GM12875 (cell line): ENCODE measurements around the gene SLC30A3.
"Not testable (repeated sequence)": the region's sequence is repeated elsewhere in the genome, so short reads cannot be mapped to it uniquely, and the experiment has no call there.

ENCODE experiments used
- H3K4me3 ChIP-seq: one replicate; pipeline ENCODE4 v1.5.1; 2011; ENCODE audit warnings: low read depth, low read length, control low read depth
- TF ChIP-seq, protein P1 (sequence below): IDR thresholded peaks from 2 replicates; pipeline ENCODE4 v1.5.1; 2011; ENCODE audit warnings: low read depth, mild to moderate bottlenecking, control low read depth, inconsistent platforms, low read length, moderate library complexity, borderline replicate concordance; ENCODE audit not compliant: insufficient read depth

SLC30A3 gene

DNA sequence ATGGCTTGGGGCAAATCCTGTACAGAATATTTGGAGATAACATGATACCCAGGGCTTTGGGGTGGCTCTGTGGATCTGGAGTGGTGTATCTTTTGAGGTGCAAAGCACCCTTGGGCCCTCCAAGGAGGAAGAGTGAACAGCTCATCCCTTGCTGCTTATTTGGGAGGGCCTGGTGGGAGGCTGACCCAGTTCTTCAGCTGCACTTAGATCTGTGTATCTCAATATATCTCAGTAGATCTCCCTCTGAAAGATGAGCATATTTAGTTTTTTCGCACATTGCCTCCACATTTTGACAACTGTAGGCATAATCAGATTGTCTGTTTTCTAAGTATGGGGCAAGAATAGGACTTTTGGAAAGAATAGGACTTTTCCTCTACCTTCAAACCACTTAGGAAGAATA is 22.1 kb upstream of the SLC30A3 start:
- no peak overlapping the region for H3K4me3 ChIP-seq

DNA sequence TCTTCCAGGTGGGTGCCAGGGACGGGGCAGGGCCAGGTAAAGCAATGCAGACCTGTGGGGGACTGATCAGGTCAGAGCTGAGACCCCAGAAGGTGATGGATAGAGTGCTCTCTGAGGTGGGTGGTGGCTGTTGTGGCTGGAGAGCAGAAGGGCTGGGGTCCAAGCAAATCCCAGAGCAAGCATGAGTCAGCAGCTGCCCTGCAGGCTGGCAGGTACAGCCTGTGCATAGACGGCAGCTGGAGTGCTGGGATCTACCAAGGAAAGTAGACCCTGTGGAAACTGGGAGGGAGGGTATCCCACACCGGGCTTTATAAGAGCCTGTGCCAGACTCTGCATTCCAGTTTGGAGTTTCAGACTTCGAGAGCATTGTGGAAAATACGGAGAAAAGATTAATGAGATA is 20.0 kb upstream of the SLC30A3 start:
- TF ChIP-seq, protein P1, sequence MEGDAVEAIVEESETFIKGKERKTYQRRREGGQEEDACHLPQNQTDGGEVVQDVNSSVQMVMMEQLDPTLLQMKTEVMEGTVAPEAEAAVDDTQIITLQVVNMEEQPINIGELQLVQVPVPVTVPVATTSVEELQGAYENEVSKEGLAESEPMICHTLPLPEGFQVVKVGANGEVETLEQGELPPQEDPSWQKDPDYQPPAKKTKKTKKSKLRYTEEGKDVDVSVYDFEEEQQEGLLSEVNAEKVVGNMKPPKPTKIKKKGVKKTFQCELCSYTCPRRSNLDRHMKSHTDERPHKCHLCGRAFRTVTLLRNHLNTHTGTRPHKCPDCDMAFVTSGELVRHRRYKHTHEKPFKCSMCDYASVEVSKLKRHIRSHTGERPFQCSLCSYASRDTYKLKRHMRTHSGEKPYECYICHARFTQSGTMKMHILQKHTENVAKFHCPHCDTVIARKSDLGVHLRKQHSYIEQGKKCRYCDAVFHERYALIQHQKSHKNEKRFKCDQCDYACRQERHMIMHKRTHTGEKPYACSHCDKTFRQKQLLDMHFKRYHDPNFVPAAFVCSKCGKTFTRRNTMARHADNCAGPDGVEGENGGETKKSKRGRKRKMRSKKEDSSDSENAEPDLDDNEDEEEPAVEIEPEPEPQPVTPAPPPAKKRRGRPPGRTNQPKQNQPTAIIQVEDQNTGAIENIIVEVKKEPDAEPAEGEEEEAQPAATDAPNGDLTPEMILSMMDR = no peak
- no peak overlapping the region for H3K4me3 ChIP-seq

More for the DNA sequence above, 22.1 kb upstream of the SLC30A3 start:
- TF ChIP-seq, protein P1 = no peak

DNA sequence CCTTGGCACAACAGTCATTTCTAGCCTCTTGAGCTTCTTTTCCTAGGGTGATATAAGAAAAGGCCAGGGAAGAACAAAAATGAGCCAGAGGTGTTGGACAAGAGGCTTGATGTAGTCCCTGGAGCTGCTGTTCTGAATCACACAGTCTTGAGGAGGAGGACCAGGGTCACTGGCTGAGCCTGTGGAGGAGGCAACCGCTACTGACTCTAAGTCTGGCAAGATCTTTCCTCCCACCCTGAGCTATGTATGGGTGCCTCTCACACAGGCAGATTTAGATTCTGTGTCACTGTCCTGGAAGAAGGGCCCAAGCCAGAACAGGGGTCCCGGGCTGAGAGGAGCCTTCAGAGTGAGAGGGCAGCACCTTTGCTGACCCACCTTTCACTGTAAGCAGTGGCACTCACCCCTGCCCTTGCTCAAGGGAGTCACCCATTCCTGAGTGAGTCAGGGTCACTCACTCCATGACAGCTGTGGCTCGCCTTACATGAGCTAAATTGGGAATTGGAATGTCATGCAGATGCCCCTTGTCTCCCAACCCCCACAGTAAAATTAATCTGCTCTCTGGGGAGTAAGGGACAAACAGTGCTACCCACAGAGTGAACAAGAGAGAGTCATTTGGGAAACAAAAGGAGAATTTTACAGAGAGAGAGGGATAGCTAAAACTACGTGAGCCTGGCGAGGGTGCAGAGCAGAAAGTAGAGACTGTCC is 19.2 kb upstream of the SLC30A3 start, which contains the start of gene TRIM54:
TSS of gene TRIM54 (plus strand) at position 575 of the 705 bp plus-strand sequence. CDS start 303 bp downstream, outside the sequence.
- H3K4me3 ChIP-seq = no peak within 1 kb of the TSS
- TF ChIP-seq, protein P1 = no peak

DNA sequence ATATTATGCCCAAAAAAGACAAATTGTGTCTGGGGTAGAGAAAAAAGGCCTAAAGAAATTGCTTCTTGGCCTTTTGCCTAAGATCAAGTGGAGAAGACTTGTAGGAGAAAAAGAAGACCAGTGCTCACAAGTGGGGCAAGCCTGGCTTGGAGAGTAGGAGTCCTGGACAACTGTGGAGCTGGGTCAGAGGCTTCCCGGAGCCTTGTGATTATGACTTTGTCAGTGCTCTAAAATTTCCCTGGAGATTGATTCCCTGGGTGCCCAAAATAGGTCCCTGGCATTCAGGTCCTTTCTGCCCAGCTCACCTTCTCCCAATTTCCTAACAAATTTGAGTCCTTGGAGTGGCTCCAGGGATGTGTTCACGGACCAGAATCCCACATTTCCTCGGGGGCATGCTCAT is 18.6 kb upstream of the SLC30A3 start:
- TF ChIP-seq, protein P1 = no peak
- no peak overlapping the region for H3K4me3 ChIP-seq

DNA sequence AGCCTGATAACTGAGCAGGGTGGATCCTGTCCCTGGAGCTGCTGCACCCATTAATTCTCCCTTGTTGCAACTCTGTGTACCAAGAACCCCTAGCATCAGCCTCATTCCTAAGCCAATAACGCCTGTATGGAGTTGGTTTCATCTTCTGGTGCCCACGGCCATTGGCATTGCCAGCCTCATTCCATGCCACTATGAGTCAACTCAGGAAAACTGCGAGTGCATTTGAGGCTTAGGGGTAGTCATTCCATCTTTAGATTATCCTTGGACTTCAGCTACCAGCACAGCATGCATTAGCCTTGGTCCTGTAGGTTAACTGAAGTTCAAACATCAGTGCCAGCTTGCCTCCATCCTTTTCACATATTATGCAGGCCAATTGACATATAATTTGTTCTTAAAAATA is 18.0 kb upstream of the SLC30A3 start:
- H3K4me3 ChIP-seq = no peak overlapping the region
- TF ChIP-seq, protein P1 = no peak

DNA sequence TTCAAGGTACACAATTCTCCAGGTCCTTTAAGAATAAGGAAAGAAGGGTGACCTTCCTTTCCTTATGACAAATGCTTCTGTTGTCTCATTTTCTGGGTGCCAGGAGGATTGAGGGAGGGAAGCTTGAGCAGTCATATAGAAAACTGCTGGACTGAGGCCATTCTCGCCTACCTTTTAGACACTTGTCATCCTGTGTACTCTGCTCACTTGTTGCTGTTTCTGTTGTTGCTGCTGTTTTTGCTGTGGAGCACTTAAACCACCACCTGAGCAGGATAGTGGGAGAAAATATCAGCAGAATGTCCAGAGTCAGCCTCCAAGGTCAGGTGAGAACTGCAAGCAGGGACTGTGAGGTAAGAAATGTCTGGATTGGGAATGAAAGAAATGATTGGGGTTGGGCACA is 15.2 kb upstream of the SLC30A3 start:
- TF ChIP-seq, protein P1 = no peak
- H3K4me3 ChIP-seq = no peak overlapping the region

DNA sequence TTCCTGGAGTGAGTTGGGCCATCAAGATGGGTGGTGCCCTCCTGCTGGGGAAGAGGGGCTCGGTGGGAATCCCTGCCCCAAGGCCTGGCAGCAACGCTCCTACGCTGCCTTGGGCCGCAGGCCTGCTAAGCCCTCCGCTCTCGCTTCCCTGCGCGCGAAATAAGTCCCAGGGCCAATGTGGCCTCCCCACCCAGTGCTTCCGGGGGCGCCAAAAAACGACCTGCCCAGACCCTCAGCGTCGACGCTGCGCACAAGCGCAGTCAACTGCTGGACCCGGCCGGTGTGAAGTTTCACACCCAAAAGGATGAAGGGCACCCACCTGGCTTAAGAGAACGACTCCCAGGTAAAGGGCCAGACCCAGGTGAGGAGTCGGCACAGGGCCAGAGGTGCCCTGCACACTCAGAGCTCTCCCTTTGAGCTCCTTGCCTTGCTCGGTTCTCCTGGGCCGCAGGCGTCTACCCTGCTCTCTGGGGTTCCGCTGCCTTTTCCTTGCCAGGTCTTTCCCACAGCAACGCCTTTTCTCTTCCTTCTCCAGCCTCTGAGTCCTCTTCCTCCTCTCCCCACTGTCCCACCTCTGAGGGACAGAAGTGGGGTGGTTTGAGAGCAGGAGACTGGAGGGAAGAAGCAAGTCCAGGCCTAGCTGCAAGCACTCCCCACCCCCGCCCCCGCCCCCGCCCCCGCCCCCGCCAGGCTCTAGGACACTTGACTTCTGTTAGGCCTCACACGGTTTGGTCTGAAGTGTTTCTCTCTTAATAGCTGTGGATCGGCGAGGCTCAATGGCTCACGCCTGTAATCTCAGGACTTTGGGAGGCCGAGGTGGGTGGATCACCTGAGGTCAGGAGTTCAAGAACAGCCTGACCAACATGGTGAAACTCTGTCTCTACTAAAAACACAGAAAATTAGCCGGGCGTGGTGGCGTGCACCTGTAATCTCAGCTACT is 12.6 kb upstream of the SLC30A3 start, which contains the start of gene DNAJC5G:
TSS of gene DNAJC5G (plus strand) at position 223 of the 940 bp plus-strand sequence. CDS start 1,296 bp downstream, outside the sequence.
- TF ChIP-seq, protein P1 = no peak
- no peak within 1 kb of the TSS for H3K4me3 ChIP-seq

DNA sequence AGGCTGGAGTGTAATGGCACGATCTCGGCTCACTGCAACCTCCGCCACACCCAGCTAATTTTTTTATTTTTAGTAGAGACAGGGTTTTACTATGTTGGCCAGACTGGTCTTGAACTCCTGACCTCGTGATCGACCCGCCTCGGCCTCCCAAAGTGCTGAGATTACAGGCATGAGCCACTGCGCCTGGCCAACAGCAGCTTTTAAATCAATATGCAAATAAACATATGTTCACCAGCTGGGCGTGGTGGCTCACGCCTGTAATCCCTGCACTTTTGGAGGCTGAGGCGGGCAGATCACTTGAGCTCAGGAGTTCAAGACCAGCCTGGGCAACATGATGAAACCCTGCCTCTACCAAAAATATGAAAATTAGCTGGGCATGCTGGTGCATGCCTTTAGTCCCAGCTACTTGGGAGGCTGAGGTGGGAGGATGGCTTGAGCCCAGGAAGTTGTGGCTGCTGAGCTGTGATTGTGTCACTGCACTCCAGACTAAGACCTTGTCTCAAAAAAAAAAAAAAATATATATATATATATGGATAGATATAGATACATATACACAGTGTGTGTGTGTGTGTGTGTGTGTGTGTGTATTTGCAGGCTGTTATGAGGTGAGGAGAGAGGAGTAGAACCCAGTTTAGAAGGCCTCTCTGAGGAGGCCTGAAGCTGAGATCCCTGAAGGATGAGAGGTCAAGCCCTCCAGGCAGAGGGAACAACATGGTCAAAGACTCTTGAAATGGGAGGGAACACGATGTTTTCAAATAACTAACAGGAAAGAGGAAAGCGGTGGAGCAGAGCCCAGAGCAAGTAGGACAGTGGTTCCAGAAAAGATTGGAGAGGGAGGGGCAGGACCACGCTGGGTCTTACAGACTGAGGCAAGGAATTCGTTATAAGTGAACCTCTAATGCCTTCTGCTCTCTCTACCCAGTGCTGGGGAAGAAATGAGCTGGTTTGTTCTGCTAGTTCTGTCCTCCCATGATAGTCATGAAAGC is 10.0 kb upstream of the SLC30A3 start:
- not testable (repeated sequence) for H3K4me3 ChIP-seq
